Activated T-cell treated with anti-CD3 and anti-CD28 coated beads for 48 hours (primary cell): ENCODE data around the gene KSR2.

Source experiments
- DNase-seq: peaks from one replicate; pipeline ENCODE4 v3.0.0-alpha.2; 2020; ENCODE audit warnings: low read depth

Gene KSR2

DNA sequence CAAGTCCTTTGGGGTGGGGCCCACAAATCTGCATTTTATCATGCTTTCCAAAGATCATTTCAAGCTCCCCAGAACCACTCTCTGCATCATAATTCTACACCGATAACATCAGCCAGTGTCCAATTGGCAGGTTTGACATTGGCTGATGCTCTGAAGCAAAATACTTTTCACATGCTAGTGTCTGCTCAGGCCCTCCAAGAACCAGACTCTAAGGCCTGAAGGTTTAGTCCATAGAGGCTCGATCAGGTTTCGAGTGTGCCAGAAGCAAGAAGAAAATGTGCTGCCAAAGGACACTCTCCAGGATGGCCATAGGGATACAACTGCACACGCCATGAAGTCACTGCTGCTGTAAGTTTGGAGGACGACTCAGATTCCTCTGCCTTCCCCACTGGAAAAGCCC, 280.3 kb downstream of the KSR2 start:
- no peak for DNase-seq

DNA sequence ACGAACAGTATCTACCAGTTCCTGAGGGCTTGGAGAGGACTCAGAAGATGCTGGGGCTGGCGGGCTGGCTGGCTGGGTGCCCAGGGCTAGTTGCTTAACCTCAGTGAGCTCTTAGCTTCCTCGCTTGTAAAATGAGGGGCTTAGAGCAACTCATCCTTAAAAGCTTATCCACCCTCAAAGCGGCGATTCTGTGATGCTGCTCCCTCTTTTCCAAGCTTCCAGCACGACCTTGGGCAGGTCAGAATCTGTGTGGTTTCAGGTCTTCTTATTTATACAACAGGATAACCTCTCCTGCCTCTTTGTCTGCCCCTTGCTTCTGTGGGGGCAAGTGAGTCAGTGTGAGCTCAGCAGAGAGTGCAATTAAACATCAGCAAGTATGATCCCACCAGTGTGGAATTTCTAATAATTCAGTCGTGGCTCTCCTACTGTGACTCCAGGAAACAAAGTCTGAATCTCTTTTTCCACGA, 281.8 kb downstream of the KSR2 start:
- DNase-seq: no peak

- no peak for DNase-seq
Measured at GRCh38 chr12:117686210-117686609, 282.6 kb downstream of the KSR2 start.

DNA sequence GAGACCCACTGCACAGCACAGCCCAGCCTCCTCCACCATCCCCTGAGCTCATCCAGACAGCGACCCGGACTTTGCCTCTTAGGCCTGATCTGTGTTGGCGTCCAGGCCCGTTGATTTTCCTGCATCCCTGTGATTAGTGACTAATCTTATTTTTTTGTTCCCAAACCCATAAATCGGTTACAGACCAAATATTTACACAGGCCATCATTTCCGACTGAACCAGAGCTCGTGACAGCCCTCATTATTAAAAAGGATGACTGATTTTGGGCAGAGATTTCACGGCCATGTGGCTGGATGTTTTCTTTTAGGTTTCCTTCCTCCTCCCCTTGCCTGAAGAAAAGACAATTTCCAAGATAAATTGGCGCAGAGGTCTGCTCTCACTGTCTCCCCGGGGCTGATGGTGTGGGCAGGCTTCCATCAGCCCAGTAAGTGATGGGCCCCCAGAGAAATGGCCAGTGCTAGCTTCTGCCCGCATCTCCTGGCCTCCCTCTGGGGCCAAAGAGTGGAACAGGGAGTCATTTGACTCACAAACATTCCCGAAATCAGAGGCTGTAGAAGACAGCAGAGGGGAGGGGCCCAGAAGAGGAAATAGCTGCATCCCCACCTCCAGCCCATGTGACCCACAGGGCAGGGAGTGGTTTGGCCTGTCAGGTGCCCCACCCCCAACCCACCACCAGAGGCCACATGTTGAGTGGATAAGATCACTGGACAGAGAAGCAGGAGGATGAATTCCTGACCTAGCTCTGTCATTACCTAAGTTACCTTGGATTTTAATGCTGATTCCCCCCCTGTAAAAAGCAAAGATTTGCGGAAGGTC, 283.5 kb downstream of the KSR2 start:
- DNase-seq: no peak

DNA sequence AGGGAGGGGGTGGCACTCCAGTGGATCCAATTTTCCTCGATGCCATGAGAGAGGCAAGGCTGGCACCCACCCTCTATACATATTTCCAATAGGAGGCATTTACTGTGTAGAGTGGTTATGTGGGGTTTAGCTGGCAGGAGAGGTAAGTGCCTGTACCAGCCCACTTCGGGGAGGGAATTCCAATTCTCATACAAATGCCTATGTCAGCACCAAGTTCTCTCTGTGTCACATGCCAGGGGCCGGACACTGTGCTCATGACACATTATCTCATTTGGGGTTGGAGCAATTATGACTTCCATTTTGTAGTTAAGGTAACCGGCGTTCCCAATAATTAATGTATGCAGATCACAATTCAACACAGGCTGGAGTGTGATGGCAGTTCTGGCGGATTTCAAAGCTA, 284.3 kb downstream of the KSR2 start:
- DNase-seq: no peak

- no peak for DNase-seq
Measured at GRCh38 chr12:117680312-117680711, 288.5 kb downstream of the KSR2 start.

- DNase-seq: no peak
Measured at GRCh38 chr12:117679776-117680175, 289.0 kb downstream of the KSR2 start.

DNA sequence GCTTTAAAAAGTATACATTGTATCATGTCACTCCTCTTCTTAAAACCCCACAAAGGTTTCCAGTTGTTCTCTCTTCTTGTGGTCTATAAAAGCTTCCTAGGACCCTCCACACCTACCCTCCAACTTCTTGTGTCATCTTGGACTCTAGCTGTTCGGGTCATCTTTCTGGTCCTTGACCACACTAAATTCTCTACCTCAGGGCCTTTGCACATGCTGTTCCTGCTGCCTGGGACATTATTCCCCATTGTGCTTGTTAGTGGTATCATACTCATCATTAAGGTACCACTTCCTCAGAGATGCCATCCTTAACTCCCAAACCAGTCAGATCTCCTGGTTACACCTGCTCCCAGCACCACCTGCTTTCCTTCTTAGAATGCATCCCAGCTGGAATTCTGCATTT, 294.0 kb downstream of the KSR2 start:
- no peak for DNase-seq

DNA sequence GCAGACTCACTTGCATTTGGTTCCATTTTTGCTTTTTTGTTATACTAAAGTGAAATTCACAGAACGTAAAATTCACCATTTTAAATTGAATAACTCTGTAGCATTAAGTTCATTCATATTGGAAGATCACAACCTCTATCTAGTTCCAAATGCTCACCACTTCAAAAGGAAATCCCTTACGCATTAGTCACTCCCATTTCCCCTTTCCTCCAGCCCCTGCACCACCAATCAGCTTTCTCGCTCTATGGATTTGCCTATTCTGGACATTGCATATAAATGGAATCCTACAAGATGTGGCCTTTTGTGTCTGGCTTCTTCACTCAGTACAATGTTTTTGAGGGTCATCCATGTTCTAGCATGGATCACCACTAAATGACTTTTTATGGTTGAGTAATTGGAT, 294.5 kb downstream of the KSR2 start:
- DNase-seq: no peak

GRCh38 chr12:117671734-117672133, 297.1 kb downstream of the KSR2 start:
- DNase-seq: no peak

- no peak for DNase-seq
Measured at GRCh38 chr12:117664169-117664568, 304.6 kb downstream of the KSR2 start.

DNA sequence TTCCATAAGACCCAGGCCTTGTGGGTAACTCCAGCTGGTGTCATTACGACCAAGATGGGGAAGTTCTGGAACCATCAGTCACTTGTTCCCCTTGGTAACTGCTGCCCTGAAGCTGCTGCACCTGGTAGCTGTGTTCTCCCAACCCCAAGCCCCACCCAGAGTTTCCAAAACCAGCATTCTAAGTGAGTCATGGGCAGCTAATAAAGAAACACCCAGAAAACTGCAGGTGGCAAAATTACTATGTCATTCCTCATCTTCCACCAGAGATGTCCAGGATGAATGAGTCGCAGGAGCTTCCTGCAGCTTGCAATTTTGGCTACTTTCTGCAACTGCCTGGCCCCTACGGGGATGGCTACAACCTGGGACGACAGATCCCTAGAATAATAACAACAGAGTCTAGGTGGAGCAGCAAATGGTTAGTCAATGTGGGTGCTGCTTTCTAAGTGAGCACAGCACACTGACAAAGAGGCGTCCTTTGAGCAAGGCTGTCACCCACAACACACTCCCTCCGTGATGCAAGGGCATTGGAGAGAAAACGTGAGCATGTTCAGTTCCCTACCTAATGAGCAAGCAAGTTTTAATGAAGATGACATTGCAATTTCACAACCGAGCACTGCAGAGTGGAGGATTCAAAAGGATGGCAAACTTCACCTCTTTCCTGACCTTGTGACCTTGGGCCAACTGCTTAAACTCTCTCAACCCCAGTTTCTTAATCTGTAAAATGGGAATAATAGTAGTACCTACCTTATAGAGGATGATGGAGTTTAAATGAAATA, 306.0 kb downstream of the KSR2 start:
- DNase-seq: no peak

- DNase-seq: no peak
Measured at GRCh38 chr12:117662220-117662619, 306.6 kb downstream of the KSR2 start.

- DNase-seq: no peak
Measured at GRCh38 chr12:117661471-117661870, 307.3 kb downstream of the KSR2 start.

GRCh38 chr12:117660896-117661295, 307.9 kb downstream of the KSR2 start:
- no peak for DNase-seq

- DNase-seq: no peak
Measured at GRCh38 chr12:117658226-117658625, 310.6 kb downstream of the KSR2 start.

DNA sequence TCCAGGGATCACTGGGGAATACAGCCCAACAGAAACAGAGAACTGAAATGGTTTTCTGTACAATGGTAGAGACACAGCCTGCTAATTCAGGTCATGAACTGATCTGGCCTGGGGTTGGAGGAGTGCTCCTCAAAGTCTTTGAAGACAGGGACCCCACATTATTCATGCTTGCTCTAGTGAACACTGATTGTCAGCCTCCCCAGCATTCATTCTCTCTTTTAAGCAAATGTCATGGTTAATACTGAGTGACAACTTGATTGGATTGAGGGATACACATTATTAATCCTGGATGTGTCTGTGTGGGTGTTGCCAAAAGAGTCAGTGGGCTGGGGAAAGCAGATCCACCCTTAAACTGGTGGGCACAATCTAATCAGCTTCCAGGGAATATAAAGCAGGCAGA, 319.0 kb downstream of the KSR2 start:
- no peak for DNase-seq

DNA sequence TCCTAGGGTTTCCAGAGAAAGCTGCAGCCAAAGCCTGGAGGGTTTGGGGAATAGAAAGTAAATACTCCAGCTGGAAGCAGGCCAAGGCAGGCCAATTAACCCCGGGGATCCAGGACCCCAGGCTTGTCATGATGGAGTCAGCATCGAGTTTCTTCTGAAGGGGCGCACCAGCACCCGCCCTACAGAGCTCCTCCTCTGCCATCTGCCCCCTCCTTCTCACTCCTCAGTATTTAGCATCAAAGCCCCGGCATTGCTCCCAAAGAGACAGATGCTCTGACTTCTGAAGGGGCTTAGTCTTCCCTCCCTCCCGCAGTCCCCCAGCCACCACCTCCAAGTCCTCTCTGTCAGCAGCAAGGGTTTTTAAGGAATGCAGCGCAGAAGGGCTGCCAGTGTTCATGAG, 322.3 kb downstream of the KSR2 start:
- DNase-seq: no peak

GRCh38 chr12:117645473-117645872, 323.3 kb downstream of the KSR2 start:
- no peak for DNase-seq

DNA sequence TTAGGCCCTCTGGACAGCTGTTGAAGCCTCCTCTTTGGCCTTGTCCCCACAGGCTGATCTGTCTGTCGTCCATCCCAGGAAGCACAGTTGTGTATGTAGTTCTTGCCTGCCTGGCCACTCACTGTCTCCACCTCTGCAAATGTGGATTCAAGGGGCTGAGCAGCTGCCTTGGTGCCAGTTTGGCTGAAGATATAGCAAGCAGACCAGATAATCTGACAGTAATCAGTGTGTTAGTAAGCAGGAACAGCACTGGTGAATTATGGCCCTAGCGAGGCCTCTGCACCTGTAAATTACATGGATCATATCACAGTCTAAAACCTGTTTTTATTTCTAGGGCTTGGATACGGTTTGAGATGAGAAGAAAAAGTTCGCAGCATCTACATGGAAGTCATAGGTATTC, 324.8 kb downstream of the KSR2 start:
- DNase-seq: no peak

- no peak for DNase-seq
Measured at GRCh38 chr12:117641885-117642284, 326.9 kb downstream of the KSR2 start.

DNA sequence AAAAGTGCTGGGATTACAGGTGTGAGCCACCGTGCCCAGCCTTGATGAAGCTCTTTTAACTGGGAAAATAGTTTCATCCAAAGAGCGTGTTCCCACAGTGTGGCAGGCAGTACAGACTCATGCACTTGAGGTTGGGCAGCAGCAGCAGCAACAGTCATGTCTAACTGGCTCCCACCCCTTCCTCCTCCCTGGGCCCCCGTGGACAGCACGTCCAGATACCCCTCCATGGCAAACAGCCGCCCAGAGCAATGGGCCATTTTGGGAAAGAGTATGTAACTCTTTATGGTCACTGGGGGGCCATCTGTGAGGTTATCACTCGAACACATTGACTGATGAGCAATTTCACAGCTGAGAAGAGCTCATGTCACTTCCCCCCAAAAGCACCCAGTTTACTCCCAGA, 328.3 kb downstream of the KSR2 start:
- DNase-seq: no peak

DNA sequence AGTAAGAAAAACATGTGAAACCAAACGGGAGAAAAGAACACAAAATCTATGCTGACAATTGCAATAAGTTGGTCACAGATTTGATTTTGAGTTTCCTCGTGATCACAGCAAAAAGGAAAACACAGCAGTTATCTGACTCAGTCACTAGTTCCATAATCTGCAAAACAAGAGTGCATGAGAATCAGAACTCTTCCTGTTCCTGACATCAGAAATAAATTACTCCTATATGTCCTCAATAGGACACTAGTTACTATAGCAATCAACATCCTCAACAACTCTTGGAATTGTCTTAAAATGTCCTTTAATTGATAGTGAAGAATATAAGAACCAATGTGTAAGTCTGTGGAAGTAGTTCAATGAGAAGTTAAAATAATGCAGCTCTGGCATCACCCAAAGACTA, 339.3 kb downstream of the KSR2 start:
- DNase-seq: no peak
